UCSD-AML1 (cell line): ENCODE data around the gene PRDM5.
"Not testable (repeated sequence)": the region's sequence is repeated elsewhere in the genome, so short reads cannot be mapped to it uniquely, and the experiment has no call there.

Experiments
- DNase-seq: peaks from one replicate; lab custom pipeline; 2025; ENCODE audit not compliant: unreplicated experiment; lab: John Stamatoyannopoulos, UW

PRDM5 gene

DNA sequence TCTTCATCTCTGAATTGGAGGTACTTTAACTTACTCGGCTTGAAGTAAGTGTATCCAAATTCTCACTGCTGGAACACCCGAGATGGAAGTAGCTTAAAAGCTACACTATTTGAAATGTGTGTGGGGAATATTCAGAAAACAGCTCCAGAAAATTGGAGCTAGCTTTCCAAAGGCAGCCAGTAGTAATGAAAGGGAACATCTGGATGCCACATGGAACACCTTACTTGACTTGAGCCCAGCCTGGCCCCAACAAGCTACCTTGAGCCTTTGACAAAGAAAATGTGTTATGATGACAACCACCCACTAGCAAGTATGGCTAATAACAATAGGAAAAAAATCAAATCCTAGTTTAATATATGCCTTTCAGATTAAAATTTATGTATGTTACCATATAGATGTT, 161.5 kb downstream of the PRDM5 start:
- DNase-seq, result no peak

DNA sequence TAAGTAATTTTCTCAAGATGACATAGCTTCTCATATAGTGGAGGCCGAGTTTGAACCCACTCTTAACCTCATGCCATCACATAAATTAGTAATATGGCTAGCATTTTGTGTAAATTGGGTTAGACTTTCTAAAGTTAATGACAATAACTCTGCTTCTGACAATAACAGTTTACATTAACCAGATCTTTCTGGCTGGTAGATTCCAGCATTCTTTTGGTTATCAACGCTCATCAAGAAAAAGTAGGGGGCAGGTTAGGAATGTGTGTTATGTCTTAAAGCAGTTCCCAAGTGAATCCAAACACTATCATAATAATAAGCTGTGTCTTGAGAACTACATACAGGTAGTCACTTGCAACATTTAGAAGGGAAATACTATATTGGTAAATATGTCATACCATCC, 162.5 kb downstream of the PRDM5 start:
- no peak for DNase-seq

DNA sequence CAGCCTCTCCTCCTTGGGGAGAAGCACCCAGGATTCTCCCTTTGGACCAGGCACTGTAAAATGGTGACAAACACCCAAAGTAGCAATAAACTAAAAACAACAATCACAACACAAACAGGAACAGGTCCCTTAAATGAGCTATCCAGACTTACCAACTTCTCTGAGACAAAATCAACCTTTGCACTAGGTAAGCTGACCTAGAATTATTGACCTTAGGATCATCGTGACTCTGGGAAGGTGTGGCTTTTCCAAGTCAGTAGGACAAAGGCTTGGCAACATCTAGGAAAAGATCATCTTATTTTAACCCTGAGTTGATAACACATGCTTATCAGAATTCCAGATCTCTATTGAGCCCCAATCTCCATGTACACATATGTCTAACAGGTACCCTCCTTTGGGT, 166.7 kb downstream of the PRDM5 start:
- no peak for DNase-seq

DNA sequence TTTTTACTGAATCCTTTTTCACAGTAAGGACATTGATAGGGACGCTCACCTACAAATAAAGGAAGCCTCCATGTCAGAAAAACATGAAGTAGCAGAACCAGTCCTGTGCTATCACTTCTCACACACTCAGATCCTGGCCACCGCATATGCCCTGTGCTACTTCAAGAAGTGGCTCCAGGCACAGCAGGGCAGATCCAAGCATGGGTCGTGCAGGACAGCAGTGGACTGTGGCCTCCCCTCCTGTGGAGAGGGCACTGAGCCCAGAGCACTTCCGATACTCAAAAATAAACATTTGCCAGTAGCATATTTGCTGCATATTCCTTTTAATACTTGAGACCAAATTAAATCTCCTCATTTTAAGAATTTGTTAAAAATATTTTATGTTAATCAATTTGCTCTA, 167.9 kb downstream of the PRDM5 start:
- DNase-seq, result no peak

DNA sequence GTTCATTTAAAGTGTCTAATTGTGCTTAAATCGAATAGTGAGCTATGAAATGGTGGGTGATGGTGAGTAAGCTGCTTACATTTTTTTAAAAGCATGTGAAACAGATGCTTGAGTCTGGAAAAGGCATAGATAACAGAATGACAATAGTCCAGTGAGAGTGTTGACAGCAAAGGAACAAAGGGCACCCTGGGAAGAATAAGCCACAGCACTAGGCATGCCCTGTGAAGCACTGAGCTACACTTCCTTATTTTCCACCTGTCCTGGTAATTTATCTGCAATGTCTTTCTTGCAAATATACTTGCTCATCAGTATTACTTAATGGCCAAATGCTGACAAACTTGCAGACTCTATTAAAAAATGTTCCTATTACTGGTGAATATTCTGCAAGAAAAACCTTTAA, 168.7 kb downstream of the PRDM5 start:
- no peak for DNase-seq

DNA sequence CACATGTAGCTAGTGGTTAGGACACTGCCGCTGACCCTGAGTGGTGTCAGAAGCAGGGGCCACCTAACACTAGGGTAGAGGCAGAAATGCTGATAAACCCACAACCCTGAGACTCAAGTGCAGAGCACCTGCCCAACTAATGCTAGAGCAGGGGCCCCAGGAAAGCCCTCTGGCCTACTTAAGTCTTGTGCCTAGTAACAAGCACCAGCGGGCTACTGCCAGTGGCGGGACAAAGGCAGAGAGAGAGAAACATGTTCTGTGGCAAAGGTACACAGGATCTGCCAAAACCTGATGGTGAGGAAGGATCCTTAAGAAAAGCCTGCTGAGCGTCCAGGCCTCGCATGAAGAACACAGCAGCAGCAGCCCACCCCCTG, 172.4 kb downstream of the PRDM5 start:
- DNase-seq, result no peak

DNA sequence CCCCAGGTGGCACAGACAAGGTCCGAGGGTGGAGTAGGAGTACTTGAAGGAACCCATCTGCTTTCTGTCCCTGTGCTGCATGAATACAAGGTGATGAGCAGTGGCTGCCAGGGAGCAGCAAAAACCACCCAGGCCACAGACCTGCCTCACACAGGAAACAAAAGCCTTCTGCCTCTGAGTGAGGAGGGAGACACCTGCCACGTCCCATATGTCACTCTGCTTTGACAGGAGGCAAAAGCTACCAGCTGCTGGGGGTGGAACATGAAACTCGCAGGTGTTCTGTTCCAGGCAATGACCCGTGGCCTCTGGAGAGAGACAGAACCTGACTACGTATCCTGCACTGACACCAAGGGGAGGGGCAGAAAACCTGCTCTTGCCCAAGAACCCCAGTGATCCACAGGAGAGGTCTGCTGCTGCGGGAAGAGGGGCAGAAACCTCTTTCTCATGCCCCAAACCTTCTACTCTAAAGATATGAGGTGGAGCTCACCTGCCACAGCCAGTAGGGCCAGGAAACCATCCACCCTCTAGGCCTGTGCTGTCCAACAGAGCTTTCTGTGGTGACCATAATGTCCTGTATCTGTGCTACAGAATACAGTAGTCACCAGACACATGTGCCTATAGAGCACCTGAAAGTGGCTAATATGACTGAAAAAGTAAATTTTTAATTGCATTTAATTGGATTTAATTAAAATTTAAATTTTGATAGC, 172.9 kb downstream of the PRDM5 start:
- DNase-seq, result no peak

DNA sequence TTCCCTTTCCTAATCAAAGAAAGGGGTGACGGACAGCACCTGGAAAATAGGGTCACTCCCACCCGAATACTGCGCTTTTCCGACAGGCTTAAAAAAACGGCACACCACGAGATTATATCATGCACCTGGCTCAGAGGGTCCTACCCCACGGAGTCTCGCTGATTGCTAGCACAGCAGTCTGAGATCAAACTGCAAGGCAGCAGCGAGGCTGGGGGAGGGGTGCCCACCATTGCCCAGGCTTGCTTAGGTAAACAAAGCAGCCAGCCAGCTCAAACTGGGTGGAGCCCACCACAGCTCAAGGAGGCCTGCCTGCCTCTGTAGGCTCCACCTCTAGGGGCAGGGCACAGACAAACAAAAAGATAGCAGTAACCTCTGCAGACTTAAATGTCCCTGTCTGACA, 180.9 kb downstream of the PRDM5 start:
- not testable (repeated sequence) for DNase-seq

DNA sequence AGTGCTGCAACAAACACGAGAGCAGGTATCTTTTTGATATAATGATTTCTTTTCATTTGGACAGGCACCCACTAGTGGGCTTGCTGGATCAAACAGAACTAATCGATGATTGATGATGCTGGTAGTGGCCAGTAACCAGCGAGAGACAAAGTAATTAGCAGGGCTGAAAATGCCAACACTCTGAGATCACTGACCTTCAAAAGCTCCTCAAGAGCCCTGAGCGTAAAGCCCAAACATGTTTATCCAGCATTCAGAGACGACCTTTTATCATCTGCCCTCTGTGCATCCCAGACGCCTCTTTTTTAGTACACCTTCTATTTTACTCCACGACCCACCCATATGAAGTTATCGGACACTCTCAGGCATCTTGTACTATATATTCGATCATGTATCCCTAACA, 186.2 kb downstream of the PRDM5 start:
- no peak for DNase-seq

DNA sequence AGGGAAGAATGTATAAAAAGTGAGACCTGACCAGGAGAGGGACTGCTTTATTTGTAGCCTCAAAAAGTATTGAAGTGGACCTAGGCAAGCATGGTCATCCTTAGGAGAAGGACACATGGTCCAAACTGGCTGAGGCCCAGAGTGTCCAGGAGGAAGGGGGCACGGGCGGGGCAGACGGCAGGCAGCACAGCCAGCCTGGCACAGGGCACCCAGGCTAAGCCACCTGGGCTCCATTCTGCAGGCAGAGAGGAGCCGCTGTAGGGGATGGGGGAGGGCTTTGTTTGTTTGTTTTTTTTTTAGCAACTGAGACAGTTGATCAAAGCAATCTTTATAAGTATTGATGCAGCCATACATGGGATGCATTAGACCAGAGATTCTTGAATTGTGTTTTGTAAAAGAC, 188.6 kb downstream of the PRDM5 start:
- no peak for DNase-seq

DNA sequence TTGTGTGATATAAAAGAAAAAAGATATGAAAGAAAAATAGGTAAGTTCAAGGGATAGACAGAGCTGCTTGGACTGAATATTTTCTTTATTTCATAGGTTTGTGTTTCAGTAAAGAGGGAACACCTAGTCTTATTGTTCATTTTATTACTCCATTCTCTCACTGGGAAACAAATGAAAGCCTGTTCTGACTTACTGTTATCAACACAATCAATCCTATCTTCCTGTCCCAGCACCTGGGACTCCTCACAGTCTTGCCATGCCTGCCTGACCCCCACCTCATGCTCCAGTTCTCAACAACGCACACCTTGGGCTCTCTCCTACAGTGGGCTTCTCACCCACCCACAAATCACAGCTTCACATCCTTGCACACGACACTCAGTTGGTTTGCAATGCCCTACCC, 189.5 kb downstream of the PRDM5 start:
- DNase-seq, result no peak

DNA sequence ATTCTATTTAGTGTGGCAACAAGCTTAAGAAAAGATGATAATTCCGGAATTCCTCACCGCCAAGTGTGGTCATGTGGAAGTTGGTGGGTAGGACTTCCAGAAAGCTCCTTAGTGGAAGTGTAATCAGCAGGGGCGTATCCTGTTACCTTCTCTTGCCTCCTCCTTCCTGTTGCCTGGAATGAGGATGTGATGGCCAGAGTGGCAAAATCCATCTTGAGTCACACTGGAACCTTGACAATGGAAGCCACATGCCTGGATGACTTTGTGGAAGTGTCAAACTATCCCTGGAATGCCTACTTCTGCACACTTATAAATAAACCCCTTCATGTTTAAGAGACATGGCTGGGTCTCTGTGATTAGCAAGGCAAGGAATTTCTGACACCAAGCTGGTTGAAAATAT, 191.0 kb downstream of the PRDM5 start:
- no peak for DNase-seq

DNA sequence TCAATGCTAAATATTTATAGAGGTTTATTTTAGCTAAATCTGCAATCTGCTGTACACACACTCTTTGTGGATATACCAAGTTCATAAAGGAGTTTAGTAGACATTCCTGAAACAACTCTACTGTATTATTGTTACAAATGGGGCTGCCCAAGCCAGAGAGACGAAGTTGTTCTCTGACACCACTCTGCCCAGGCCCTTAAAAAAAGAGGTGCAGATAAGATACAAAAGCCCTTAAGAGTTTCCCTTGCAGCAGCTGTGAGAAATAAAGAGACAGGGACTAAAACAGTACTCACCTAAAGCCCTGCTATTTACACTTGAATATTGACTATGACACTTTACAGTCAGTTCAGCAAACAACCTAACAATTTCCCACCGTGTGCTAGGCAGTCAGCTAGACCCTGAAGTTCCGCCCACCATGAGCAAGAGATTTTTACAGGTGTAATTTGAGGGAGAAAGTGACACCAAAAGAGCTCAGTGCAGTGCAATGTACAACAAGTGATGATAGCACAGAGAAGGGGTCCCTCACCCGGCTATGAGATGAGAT, 191.7 kb downstream of the PRDM5 start:
- DNase-seq, result no peak

DNA sequence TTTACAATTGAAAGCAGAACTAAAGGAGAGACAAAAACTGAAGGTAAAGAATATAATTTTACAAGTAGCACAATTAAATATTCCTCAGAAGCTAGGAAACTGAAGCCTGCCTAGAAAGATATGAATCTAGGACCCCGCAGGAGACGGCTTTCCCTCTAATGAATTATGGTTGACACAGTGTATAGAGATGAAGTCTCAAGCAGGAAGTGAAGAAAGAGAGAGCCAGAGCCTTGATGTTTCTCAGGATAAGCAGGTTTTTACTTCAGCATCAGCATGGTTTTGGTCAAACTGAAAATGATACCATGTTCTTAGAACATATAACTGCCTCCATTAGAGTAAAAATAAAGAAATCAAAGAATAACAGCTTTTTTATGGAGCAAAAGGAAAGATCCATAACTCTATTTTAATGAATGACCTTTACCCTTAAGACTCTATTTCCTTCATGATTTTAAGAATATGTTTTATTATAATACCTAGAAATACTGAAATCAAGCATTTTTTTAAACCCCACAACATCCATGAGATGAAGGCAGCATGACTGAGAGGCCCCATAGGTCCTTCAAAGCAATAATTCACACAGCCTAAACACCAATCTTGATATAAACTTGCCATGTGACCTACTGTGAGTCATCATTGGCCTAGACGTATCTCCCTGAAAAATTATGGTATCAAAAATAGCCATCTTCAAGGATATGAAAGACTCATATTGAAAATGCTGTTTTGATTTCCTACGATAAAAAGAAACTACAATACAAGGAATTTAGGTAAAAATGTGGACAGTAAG, 193.4 kb downstream of the PRDM5 start:
- DNase-seq, result no peak

DNA sequence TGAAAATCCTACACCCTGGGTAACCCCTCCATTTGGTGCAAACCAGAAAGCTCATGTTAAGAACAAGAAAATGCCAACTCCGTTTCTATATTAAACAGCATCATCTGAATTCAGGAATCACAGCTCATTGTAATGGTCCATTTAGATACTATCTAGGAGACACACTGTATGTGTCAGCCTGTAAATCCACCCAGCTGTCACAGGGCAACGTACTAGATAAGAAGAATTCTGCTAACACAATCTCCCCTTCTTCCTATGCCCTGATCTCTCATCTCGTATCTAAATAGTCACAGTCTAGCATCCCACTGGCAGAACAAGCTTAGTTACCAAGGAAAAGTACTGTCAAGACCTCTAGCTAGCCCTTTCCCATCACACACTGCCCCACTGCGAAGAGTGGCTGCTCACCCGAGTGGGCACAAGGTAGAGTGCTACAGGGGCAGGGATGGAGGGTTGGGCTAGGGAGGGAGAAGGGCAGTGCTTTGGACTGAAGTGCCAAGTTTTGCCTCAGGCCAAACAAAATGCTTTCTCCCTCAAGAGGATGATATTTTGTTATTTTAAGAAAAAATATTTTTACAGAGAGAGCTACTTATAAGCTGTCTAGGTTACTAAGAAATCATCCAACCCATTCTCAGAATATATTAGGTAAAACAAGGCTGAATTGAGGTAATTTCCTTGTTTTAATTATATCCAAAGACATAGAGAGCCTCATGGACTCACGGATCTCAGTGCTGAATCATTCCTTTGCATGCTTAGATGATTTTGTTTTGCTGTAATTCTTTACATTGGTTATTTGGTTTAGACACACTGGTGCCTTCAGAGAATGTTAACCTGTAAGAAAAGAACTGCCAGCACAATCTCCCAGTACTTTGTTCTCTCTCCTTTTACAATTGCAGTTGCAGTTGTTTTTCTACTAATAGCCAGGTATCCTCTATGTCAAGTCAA, 196.6 kb downstream of the PRDM5 start:
- no peak for DNase-seq

DNA sequence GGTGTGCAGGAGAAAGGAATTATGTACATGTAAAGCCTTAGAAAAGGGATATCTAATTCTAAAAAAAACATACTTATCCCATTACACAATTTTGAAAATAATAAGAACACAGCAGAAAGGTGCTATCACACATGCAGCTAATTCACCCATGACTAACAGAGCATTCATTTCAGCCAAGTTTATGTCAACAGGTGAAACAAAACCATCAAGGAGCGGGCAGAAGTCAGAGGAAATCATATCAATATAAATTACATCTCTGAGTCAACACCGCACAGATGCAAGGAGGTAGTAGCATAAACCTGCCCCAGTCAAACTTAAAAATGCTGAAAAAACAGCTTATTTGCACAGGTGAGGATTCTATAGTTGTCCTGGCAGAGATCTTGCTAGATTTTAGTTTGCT, 197.9 kb downstream of the PRDM5 start:
- no peak for DNase-seq

DNA sequence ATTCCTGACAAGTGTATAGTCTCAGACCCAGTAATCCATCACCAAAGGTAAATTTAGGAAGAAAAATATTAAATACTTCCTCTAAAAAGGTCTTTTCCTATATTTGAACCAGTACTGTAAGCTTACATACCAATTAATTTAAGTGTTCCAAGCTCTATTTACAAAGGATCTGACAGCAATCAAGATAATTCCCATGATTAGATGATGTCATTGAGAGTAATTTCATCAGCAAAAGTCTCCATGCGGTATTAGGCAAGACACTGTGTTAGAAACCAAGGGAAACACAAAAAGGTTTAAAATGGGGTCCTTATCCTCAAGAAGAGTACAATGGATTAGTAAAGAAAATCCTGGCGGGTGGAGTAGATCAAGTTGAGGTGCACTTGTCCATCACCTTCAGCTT, 198.5 kb downstream of the PRDM5 start:
- DNase-seq, result no peak

DNA sequence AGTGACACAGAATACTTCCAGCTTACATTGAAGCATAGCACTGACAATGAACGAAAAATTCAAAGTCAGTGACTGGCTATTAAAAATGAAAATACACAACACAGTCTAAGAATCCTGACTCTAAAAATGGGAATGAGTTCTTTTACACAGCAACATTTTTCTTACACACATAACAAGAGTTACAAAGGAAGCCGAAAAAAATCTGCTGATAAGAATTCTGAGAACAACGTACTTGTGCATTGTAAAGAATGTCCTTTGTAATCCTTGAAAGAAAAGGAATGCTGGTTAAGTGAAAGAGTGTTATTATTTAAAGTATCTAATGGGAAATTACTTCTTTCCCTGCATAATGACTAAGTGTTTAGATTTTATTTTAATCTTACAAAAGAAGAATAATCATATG, 199.4 kb downstream of the PRDM5 start:
- no peak for DNase-seq

DNA sequence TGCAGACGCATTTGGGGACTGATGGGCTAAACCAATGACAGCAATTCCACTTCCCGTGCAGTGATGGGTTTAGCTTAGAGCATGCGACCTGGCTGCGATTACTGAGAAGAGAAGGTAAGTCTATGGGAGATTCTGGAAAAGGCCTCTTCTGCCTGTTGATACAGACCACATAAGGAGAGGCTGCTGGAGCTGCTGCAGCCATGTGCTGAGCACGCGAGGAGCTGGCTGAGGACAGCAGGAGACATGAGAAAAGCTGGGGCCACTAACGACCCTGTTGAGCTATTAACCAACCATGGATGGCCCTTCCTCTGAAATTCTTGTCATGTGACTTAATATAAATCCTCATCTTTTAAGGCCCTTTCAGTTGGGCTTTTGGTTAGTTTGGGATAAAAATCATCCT, 199.9 kb downstream of the PRDM5 start:
- no peak for DNase-seq

DNA sequence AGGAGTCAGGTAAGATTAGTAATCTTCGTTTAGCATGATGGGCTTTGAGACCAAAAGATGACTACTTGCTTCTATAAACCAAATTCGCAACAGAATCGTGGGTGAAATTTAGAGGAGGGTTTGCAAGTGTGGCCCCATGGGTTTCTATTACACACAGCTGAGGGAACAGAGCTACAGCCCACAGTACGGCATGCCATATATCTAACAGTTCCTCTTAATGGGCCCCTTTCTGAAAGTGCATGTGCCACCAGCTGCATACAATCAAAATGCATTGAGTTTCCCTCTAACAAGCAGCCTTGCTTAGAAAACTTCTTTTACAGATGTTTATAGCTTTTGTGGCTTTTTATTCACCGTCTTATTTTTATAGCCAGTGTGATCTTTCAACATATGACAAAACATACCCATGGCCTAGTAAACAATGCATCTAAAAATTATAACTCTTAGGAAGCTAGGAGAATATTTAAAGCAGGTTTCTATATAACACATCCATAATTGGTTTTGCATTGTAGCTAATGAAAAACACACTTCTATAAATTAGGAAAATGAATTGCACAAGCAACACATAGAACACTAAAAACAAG, 202.1 kb downstream of the PRDM5 start:
- no peak for DNase-seq

DNA sequence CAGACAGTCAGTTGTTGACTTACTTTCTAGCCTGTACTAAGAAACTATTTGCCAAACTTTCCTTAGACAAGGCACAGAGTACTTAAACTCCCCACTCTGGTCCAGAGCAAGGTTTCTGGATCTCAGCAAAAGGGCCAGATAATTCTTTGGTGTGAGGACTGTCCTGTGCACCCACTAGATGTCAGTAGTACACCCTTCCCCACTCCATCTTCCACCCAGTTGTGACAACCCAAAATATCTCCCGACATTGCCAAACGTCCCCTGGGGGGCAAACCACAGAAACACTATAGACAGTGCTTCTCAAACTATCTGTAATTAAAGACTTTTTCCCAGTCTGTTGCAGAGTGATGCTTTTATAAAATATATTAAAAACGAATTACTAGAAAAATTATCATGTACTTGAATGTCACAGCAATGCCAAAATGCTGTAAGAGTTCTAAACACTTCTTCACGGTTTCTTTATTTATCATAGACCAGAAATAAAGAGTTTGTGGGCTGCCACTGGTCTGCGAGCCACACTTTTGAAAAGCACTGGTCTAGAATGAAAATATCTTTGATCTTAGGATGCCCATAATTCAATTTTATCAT, 203.5 kb downstream of the PRDM5 start:
- DNase-seq, result no peak
